Measurements from ENCODE around the gene TXNDC11. TPM values are rescaled to one million over a fixed set of nuclear protein-coding genes. Genes with fewer than 3 reads are reported as not detected.

The TXNDC11 gene
- total RNA-seq, 4 donors from 2014 or later: 41.2 to 56.5 (median 49.0) TPM

DNA sequence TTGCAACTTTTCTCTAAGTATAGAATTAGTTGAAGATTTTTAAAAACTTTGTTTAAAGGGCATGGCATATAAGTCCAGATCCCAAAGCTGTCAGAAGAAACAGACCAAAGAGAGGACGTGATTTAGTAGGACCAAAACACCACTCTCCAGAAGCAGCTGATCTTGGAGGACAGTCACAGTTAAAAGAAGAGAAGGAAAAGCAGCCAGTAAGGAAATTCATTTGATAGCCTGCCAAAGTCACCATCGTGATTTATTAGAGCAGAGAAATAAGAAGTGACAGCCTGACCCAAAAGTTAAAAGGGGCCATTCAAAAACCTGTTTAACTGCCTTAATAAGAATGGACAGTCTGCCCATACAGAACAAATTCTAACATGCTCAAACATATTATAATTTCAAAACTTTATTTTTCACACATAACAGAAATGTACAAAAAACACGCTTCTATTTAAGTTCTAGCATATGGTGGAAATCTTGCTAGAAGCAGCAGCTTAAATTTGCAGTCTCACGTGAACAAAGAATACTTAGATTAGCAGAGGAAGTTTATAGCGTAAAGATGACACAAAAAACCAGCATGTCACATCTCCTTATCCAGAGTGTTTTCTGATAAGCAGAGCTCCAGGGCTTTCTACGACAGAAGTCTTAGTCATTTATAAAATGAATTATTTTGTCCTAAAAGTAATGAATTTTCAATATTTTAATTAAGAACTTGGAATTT is 37.2 kb downstream of the TXNDC11 start:
- TF ChIP-seq, protein P1, sequence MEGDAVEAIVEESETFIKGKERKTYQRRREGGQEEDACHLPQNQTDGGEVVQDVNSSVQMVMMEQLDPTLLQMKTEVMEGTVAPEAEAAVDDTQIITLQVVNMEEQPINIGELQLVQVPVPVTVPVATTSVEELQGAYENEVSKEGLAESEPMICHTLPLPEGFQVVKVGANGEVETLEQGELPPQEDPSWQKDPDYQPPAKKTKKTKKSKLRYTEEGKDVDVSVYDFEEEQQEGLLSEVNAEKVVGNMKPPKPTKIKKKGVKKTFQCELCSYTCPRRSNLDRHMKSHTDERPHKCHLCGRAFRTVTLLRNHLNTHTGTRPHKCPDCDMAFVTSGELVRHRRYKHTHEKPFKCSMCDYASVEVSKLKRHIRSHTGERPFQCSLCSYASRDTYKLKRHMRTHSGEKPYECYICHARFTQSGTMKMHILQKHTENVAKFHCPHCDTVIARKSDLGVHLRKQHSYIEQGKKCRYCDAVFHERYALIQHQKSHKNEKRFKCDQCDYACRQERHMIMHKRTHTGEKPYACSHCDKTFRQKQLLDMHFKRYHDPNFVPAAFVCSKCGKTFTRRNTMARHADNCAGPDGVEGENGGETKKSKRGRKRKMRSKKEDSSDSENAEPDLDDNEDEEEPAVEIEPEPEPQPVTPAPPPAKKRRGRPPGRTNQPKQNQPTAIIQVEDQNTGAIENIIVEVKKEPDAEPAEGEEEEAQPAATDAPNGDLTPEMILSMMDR (IDR thresholded peaks at IDR 0.05; ENCODE audit: low read depth): no peak

DNA sequence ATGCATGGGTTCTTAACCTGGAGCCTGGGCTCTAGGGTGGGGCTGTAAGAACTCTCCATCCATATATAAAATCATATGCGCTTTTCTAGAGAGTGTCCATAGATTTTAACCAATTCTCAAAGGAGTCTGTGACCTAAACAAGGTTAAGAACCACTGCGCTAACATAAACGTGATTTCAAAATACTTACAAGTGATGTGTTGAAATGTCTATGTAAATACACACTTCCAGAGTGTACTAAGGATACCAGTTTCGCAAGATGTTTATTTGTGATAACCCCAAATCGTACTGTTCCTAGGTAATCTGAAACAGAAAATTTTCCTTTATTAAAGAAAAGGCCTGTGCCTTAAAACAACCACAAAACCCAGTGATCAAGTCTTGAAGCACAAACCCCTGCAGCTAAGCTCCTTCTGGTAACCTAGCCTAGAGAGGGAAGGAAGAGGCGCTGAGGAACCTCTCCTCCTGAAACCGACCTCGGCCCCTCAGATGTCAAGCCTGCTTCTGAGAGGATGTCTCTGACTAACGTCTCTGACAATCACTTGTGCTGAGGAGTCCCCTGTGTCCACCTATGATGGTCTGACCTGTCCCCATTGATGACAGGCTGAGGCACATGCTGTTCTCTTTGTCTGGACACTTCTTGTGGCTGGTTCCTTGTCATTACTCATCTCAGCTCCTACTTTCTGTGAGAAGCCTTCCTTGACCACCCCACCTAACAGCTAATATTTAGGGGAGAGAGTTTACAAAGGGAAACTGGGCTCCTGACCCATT is 42.2 kb downstream of the TXNDC11 start:
- TF ChIP-seq, protein P1 (IDR thresholded peaks at IDR 0.05; ENCODE audit: low read depth): no peak

- TF ChIP-seq, protein P1 (IDR thresholded peaks at IDR 0.05; ENCODE audit: low read depth): no peak
Observed at GRCh38 chr16:11699234-11699894, 43.3 kb downstream of the TXNDC11 start.

GRCh38 chr16:11698271-11698689 is 44.4 kb downstream of the TXNDC11 start:
- TF ChIP-seq, protein P1 (IDR thresholded peaks at IDR 0.05; ENCODE audit: low read depth): no peak

GRCh38 chr16:11697319-11697718 is 45.3 kb downstream of the TXNDC11 start:
- TF ChIP-seq, protein P1 (IDR thresholded peaks at IDR 0.05; ENCODE audit: low read depth): no peak

GRCh38 chr16:11696266-11697012 is 46.2 kb downstream of the TXNDC11 start:
- TF ChIP-seq, protein P1 (IDR thresholded peaks at IDR 0.05; ENCODE audit: low read depth): no peak

Measured in subcutaneous adipose tissue (tissue), 4 donors.